Measurements from ENCODE around the gene TGFBR1. TPM values are rescaled to one million over a fixed set of nuclear protein-coding genes. Genes with fewer than 3 reads are reported as not detected.

TGFBR1 gene
- polyA plus RNA-seq, 1 of the 3 experiments (the other 2 are of a cell fraction) = 15.3 TPM

DNA sequence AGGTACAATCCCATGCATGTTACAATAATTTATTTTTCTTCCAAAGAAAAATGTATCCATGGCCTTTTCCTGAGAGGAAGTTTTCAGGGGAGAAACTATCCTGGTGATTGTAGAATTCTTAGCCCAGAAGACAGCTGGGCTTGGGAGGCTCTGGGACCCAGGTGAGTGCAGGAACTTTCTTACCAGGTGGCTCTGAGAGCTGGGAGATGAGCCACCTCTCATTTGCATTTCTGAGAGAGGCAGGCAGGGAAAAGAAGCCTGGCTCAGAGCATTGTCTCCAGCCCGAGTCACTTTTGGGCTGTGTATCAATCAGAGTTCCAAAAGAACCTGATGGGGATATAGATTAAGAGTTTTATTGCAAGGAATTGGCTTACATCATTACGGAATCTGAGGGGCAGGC is 64.2 kb downstream of the TGFBR1 start:
- ChIA-PET POLR2A (no interaction called here), CTCF (no interaction called here)
- H2AFZ ChIP-seq (ENCODE audit: low read depth) = no peak overlapping the region
- peak overlapping the region in 1 of 2 experiments; percentile 98; a peak in 2 of 4 replicates for H3K27ac ChIP-seq (ENCODE audit: low read depth in 2 of 2, low read length in 1 of 2)
- no peaks in the 10 kb centered on the region for H3K36me3 ChIP-seq (replicated peaks in 1 of 2; ENCODE audit: control insufficient read depth in 1 of 2, insufficient read depth in 2 of 2, low read length in 1 of 2)
- no peaks in the 10 kb centered on the region for H3K27me3 ChIP-seq (ENCODE audit: insufficient read depth)
- peaks cover 0 to 45% of the 10 kb centered on the region in 2 experiments; a peak in 2 of 4 replicates for H3K4me1 ChIP-seq (ENCODE audit: control insufficient read depth in 1 of 2, insufficient read depth in 2 of 2, low read depth in 1 of 2, low read length in 1 of 2)
- no peaks in the 10 kb centered on the region for H3F3A ChIP-seq (replicated peaks; ENCODE audit: insufficient read depth)
- DNase-seq = no peak
- 55% methylated on average over 1 of the region's 2 CpGs for WGBS (ENCODE audit: low lambda C conversion rate)
- H3K9ac ChIP-seq = no peak overlapping the region
- H3K79me2 ChIP-seq (ENCODE audit: insufficient read depth) = no peaks in the 10 kb centered on the region
- H3K4me3 ChIP-seq (ENCODE audit: low read depth in 2 of 2, low read length in 1 of 2) = no peak overlapping the region
- TF ChIP-seq RAD21 (IDR thresholded peaks at IDR 0.05; ENCODE audit: low read length) (no peak), RCOR1 (IDR thresholded peaks at IDR 0.05; ENCODE audit: low read length) (no peak), SIN3A (IDR thresholded peaks at IDR 0.05; ENCODE audit: borderline replicate concordance, low read depth, low read length) (no peak), TCF12 (IDR thresholded peaks at IDR 0.05) (no peak), SMC3 (IDR thresholded peaks at IDR 0.05; ENCODE audit: low read depth, low read length) (no peak), USF2 (IDR thresholded peaks at IDR 0.05; ENCODE audit: borderline replicate concordance, low read depth, low read length) (no peak), CHD2 (IDR thresholded peaks at IDR 0.05; ENCODE audit: low read length, partially characterized antibody) (no peak), USF1 (IDR thresholded peaks at IDR 0.05; ENCODE audit: borderline replicate concordance, low read depth) (no peak), RXRA (IDR thresholded peaks at IDR 0.05; ENCODE audit: borderline replicate concordance, low read depth) (no peak), POLR2AphosphoS5 (IDR thresholded peaks at IDR 0.05; ENCODE audit: low read depth, low read length) (no peak), MAX (IDR thresholded peaks at IDR 0.05; ENCODE audit: low read depth) (no peak), FOSL2 (IDR thresholded peaks at IDR 0.05; ENCODE audit: borderline replicate concordance, low read depth) (no peak), EP300 (IDR thresholded peaks at IDR 0.05; ENCODE audit: borderline replicate concordance in 1 of 2, low read depth in 1 of 2, low read length in 1 of 2) (no peak), MEF2A (IDR thresholded peaks at IDR 0.05; ENCODE audit: borderline replicate concordance, low read depth) (no peak), FOXJ3 (CRISPR knock-in tag; IDR thresholded peaks at IDR 0.05) (no peak), TEAD4 (IDR thresholded peaks at IDR 0.05; ENCODE audit: borderline replicate concordance, insufficient read depth) (no peak), GABPA (IDR thresholded peaks at IDR 0.05; ENCODE audit: low read depth) (no peak)
- TF ChIP-seq, protein P1, sequence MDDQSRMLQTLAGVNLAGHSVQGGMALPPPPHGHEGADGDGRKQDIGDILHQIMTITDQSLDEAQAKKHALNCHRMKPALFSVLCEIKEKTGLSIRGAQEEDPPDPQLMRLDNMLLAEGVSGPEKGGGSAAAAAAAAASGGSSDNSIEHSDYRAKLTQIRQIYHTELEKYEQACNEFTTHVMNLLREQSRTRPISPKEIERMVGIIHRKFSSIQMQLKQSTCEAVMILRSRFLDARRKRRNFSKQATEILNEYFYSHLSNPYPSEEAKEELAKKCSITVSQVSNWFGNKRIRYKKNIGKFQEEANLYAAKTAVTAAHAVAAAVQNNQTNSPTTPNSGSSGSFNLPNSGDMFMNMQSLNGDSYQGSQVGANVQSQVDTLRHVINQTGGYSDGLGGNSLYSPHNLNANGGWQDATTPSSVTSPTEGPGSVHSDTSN (IDR thresholded peaks at IDR 0.05) = no peak
- no peaks in the 10 kb centered on the region for H4K20me1 ChIP-seq (ENCODE audit: insufficient read depth)
- H3K4me2 ChIP-seq = no peak overlapping the region
- H3K9me2 ChIP-seq = no peaks in the 10 kb centered on the region
- H3K9me3 ChIP-seq = no peaks in the 10 kb centered on the region
